G401 (cell line): ENCODE results near the gene OIP5. TPM values are rescaled to one million over a fixed set of nuclear protein-coding genes. Genes with fewer than 3 reads are reported as not detected.
"Not testable (repeated sequence)": the region's sequence is repeated elsewhere in the genome, so short reads cannot be mapped to it uniquely, and the experiment has no call there.

Source experiments
- DNase-seq: peaks from one replicate; pipeline ENCODE4 v3.0.0-alpha.2; 2015; ENCODE audit warnings: low spot score
- in situ Hi-C: cut with HindIII; loops from 2 replicates; pipeline ENCODE4 v1.10.0; 2016; ENCODE audit warnings: low sequenced_read_pairs, mixed read lengths
- total RNA-seq: library from RNA; depleted of rRNA; stranded (reverse); fragments of >200 nt; shearing (Covaris generic); gene quantifications from 2 replicates; pipeline ENCODE4 v1.2.3, GENCODE V29; 2014

Gene OIP5
- total RNA-seq, 1 experiment from 2014 or later = 43.0 TPM

DNA sequence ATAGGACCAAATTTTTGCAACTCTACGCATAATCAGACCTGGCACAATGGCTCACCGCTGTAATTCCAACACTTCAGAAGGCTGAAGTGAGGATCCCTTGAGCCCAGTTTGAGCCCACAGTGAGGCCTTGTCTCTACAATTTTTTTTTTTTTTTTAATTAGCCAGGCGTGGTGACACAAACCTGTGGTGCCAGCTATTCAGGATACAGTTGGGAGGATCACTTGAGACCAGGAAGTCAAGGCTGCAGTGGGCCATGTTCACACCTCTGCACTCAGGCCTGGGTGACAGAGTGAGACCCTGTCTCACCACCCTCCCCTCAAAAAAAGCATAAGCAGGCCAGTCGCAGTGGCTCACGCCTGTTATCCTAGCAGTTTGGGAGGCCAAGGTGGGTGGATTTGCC, 24.7 kb downstream of the OIP5 start:
- DNase-seq = no peak
- in situ Hi-C loops = no loop called here

DNA sequence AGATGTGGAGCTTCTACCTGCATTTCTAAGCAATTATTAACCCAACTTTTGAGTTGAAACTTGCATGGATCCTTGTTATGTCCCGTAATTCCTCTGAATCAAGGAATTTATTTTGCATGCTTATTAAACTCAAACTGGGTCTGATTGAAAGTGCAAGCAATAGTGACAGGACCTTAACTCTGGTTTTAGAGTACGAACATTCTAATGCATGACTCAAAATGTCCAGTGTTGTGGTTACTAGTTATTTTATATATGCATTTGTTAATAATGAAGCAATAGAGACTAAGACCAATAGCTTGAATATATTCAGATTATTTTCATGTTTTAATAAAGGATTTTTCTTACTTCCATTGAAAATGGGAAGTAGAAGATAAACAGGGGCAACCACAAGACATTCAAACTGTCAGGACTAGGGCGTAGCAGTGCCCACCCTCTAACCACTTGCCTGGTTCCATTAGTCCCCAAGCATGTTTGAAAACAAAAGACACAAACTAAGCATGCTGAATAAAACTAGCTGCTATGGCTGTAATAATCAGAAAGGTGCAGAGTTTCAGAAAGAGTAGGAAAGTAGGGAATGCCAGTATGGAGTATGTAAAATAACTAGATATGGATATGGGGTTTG, 28.1 kb downstream of the OIP5 start:
- no peak for DNase-seq
- in situ Hi-C loops = no loop called here

DNA sequence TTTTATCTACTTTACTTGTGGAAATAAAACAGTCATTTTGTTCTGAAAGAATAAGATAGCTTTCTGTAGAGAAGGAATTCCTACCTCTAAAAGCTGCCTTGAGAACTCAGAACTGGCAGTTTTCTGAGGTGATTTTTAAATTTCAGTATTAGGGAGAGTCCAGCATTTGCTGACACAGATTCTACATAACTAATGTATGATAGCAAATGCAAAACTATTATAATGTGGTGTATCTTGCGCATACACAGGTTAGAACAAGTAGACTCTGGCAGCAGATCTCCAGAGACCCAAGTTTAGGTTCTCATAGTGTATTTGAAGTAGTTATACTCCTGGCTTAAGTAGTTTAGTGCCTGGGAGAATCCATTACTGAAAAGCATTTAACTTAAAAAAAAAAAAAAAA, 30.8 kb downstream of the OIP5 start:
- in situ Hi-C loops = no loop called here
- no peak for DNase-seq

DNA sequence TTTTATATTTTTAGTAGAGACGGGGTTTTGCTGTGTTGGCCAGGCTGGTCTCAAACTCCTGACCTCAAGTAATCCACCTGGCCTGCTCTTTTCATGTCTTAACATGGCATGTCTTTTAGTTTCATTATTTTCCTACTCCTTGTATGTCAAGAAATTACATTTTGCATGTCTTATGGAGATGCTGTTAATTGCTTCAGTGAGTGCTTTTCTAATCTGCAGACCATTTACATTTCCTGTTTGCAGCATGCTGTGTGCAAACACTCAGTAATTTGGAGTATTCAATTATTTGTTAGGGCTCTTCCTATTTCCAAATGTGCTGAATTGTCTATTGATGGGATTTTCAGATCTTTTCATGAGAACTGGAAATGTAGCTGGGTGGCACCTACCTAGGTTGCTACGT, 31.3 kb downstream of the OIP5 start:
- DNase-seq, in situ Hi-C loops: not testable (repeated sequence)

DNA sequence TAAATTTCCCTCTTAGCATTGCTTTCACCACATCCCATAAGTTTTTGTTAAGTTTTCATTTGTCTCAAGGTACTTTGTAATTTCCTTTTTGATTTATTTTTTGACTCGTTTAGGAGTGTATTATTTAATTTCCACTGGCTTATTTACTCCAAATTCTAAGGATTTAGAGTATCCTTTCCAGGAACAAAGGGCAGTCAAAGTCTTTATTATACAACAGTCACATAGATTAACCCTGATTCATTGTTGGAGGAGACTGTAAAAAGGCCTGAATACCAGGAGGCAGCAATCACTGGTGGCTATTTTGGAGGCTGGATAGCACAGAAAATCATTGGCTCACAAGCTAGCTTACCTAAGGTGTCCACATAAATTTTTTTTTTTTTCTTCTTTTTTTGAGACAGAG, 39.9 kb downstream of the OIP5 start:
- in situ Hi-C loops = no loop called here
- no peak for DNase-seq

DNA sequence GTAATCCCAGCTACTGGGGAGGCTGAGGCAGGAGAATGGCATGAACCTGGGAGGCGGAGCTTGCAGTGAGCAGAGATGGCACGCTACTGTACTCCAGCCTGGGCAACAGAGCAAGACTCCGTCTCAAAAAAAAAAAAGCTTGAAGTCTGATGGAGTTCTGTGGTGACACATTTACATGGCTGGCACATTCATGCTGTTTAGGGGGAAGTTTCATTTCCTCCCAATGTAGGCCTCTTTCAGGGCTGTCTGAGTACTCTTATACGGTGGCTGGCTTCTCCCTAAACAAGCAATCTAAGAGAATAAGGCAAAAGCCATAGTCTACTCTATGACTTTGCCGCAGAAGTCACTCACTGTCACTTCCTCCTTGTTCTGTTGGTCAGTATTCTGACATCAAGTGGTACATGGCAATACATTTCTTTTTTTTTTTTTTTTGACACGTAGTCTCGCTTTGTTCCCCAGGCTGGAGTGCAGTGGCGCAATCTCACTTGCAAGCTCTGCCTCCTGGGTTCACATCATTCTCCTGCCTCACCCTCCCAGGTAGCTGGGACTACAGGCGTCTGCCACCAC, 41.2 kb downstream of the OIP5 start:
- DNase-seq = no peak
- in situ Hi-C loops = no loop called here

DNA sequence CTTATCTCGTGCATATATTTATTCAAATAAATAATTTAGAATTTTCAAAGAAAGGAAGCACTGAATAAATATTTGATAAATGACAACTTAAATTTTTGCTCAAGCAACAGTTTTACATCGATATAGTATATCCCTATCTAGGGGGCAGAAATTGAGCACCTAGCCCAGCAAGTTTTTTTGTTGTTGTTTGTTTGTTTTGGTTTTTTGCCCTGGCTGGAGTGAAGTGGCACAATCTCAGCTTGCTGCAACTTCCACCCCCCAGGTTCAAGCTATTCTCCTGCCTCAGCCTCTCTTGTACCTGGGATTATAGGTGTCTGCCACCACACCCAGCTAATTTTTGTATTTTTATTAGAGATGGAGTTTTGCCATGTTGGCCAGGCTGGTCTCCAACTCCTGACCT, 42.4 kb downstream of the OIP5 start:
- in situ Hi-C loops = no loop called here
- DNase-seq = no peak

DNA sequence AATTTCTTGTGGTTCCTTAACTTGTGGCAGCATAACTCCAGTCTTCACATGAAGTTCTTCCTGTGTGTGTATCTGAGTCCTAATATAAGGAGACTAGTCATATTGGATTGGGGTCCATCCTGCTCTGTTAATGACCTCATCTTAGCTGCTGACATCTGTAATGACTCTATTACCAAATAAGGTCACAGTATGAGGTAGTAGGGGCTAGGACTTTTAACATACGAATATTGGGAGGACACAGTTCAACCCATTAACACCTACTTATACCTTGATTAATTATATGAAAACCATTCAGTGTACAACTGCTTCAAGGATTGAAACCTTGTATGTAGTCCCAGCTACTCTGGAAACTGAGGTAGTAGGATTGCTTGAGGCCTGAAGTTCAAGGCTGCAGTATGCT, 43.9 kb downstream of the OIP5 start:
- DNase-seq = no peak
- in situ Hi-C loops = no loop called here

DNA sequence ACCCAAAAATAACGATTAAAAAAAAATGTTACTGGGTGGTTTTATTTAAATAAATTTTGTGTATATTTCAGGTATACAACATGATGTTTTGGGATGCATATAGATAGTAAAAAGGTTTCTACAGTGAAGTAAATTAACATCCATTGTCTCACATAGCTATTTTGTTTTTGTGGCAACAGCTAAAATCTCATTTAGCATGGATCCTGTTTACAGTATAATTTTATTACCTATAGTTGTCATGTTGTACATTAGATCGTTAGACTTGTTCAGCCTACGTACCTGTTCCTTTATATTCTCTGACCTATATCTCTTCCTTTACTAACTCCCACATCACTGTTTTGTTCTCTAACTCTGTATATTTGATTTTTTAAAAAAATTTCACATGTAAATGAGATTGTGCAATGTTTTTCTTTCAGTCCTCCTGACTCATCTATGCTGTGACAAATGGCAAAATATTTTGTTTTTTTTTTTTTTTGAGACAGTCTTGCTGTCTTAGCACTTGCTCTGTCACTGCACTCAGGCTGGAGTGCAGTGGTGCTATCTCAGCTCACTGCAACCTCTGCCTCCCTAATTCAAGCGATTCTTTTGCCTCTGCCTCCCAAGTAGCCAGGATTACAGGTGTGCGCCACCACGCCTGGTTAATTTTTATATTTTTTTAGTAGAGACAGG, 45.6 kb downstream of the OIP5 start:
- in situ Hi-C loops = no loop called here
- DNase-seq = no peak

DNA sequence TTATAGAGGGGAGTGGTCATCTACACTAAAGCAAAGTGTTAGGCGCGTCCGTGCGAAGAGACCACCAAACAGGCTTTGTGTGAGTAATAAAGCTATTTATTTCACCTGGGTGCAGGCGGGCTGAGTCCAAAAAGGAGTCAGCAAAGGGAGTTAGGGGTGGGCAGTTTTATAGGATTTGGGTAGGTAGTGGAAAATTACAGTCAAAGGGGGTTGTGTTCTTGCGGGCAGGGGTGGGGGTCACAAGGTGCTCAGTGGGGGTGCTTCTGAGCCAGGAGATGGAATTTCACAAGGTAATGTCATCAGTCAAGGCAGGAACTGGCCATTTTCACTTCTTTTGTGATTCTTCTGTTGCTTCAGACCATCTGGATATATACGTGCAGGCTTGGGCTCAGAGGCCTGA, 47.1 kb downstream of the OIP5 start:
- in situ Hi-C loops = no loop called here
- DNase-seq = no peak

DNA sequence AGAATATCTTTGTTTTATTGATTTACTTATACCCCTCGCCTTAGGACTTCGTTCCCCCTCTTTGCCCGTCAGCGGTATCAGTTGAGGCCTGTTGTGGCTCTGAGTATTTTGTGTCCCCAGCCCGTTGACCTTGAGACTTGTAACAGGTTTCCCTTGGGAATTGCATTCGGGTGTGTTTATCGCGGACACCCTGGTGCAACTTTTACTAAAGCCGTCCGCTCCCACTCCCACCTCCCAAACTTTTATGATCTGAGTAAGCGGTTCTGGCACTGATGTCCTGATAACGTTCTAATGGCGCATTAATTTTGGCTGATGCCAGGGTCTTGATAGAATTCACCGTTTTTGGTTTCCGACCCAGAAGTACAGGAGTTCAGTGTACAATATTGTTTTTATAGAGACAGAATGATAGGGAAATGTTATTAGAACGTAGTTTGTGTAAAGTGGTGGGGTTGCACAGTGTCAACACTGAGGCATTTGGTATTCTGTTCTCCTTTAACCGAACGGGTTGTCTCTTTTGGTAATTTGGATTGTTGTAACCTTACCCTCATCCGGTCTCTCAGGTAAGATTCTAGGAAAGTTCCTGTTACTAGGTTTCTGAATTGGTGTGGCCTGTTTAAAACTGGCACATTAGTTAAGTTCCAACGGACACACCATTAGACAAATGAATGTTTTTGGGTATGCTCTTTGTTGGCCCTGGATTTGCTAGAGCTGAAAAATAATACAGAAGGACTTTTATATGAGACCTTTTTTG, 47.8 kb downstream of the OIP5 start:
- in situ Hi-C loops = no loop called here

DNA sequence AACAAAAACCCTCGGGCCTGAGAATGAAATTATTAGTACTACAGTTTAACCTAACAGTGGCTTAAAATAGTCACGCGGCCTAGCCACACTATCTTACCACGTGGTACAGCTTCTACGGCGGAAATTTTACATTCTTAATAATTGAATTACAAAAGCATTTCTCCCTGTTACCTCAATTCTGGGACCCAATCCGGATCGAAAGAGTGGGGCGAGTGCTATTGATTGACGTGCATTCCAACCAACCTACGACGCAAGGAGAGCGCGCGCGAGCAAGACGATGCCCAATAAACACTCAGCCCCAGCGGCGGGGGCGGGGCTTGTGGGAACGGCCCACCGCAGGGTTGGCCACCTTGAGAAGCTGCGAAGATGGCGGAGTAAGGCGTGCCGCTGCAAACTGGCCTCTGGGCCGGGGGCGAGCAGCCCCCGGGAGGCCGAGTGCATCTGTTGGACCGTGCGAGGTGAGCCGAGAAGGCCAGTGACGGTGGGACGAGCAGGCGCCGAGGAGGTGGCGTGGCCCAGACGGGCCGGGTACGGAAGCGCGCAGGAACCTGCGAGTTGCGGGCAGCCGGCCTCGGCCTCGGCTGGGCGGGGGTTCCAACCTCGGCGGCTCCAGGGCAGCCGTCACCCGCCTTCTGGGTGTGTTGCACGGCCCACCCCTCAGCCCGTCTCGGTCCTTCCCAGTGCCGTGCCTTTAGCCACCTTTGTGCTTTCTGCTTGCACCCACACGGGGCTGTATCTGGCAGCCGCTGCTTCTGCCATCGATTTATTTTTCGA, 48.6 kb downstream of the OIP5 start:
- DNase-seq = peak; percentile 99
- in situ Hi-C loops = no loop called here

More for the DNA sequence above, 47.8 kb downstream of the OIP5 start:
- DNase-seq = peak; percentile 36

DNA sequence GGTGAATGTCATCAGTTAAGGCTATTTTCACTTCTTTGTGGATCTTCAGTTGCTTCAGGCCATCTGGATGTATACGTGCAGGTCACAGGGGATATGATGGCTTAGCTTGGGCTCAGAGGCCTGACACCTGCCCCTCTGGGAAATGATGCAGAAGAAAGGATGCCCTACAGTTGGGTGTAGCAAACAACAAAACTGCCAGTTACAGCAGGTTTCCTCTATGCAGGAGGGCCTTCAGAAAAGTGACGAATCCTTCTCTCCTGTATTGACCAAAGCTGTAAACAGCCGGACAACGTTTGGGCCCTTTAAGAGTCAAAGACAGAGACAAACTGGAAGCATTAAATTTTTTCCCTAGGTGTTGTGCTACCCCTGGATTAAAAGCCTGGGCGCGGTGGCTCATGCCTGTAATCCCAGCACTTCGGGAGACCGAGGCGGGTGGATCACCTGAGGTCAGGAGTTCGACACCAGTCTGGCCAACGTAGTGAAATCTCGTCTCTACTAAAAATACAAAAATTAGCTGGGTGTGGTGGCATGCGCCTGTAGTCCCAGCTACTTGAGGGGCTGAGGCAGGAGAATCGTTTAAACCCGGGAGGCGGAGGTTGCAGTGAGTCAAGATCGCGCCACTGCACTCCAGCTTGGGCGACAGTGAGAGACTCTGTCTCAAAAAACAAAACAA, 49.3 kb downstream of the OIP5 start:
- peak; percentile 27 for DNase-seq
- in situ Hi-C loops = not testable (repeated sequence)

DNA sequence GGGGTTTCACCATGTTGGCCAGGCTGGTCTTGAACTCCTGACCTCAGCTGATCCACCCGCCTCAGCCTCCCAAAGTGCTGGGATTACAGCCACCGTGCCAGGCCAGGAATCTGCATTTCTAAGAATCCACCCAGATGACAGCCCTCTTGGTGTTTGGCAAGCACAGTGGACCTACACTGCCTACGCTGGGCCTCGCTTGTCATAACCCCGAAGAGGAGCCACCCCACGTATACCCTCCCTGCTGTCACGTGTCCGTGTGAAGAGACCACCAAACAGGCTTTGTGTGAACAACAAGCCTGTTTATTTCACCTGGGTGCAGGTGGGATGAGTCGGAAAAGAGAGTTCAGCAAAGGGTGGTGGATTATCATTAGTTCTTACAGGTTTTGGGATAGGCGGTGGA, 50.0 kb downstream of the OIP5 start:
- in situ Hi-C loops, DNase-seq: not testable (repeated sequence)

DNA sequence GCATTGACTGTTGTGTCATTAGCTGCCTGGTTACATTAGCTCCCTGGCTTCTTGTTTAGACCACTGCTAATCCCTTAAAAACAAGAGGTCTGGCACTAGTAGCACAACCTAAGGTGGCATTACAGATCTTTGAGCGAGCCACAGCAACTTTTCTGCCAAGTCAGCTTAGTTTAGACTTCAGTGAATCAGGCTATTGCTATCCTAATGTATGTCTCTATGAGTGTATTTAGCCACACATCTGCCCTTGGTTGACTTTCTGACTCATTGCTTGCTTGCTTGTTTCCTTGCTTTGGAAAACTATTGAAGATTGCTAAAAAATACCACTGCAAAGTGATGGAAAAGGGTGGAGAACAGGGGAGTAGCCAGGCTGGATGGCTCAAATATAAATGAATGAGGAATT, 51.2 kb downstream of the OIP5 start:
- DNase-seq = no peak
- in situ Hi-C loops = no loop called here

DNA sequence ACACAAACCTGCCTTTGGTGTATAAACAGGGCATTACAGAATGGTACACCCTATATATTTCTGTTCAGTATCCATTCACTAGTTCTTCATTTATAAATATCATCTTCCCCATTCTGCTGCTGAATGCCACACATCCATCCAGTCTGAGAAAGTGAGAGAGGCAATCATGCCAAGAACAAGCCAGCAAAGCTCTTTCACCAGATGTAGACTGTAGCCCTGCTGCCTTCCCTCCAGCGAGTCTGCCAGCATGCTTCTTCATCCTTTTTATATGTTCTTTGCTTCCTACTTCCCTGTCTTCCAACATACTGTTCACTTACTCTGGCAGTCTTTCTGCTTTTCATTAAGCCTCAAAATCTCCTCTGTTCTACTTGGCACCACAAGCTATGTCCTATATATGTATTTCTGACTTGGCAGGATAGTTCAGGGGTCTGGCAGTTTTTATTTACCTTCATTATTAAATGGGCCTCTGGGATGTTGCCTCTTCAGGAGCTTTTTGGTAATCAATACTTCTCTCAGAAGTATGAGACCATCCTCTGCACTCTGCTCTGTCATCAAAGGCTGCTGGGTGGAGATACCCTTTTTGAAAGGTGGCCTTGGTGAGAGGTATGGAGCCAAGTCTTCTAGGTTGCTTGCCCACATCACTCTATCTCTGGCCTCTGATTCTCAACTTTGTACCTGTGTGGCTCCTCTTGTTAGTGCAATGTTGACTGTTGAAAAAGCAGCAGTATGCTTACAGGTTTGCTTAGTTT, 52.7 kb downstream of the OIP5 start:
- in situ Hi-C loops = no loop called here
- DNase-seq = no peak

DNA sequence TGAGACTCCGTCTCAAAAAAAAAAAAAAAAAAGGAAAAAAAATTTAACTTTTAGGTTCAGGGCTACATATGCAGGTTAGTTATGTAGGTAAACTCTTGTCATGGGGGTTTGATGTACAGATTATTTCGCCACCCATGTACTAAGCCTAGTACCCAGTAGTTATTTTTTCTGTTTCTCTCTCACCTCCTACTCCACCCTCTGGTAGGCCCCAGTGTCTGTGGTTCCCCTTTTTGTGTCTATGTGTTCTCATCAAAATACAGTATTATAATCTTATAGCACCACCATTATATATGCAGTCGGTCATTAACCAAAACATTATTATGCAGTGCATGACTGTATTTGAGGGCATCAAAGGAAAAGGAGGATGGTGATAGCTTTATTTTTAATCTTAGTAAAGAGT, 54.1 kb downstream of the OIP5 start:
- in situ Hi-C loops = no loop called here
- DNase-seq = no peak

DNA sequence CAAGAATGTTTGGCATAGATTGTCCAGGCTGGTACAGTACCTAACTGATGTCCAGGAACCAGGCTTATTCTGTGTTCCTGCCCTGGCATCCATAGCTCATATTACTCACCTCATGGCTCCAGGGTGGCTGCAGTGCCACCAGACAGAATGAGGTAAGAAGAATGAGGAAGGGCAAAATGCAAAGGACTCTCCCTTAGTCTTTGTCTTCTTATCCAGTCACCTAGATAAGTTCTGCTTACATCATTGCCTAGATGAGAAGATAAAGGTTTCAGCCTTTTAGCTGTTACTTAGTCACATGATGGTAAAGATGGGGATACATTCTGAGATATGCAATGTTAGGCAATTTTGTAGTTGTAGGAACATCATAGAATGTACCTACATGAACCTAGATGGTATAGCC, 55.6 kb downstream of the OIP5 start:
- in situ Hi-C loops = no loop called here
- DNase-seq = no peak
